K562 (cell line): ENCODE data around the gene HYOU1. TPM values are rescaled to one million over a fixed set of nuclear protein-coding genes. Genes with fewer than 3 reads are reported as not detected.
A peak's percentile ranks its signal among the peaks of the same experiment; 100 is the strongest.

ENCODE experiments used
- CHD7 ChIP-seq: fragments of 200-600 bp; sonication (generic); IDR thresholded peaks from one replicate; pipeline ENCODE4 v1.6.1; 2012; ENCODE audit warnings: mild to moderate bottlenecking, low read depth, low read length, inconsistent platforms
- ELK1 ChIP-seq: sonication (generic); formaldehyde crosslinking; IDR thresholded peaks from 2 replicates; pipeline ENCODE4 v1.8.1; 2022; ENCODE audit warnings: missing genetic modification reagents
- EP300 ChIP-seq: IDR thresholded peaks from 2 replicates; pipeline ENCODE4 v1.6.1; 2012; ENCODE audit warnings: low read length, improper control_type of control experiment
- EZH2 ChIP-seq: IDR thresholded peaks from 2 replicates; pipeline ENCODE4 v1.6.1; 2012; ENCODE audit warnings: low read depth, mild to moderate bottlenecking, inconsistent platforms, low read length, borderline replicate concordance
- HMGXB4 ChIP-seq: sonication (generic); formaldehyde crosslinking; IDR thresholded peaks from 2 replicates; pipeline ENCODE4 v1.8.1; 2023; ENCODE audit warnings: mild to moderate bottlenecking, missing genetic modification reagents
- MAFK ChIP-seq: IDR thresholded peaks from 2 replicates; pipeline ENCODE4 v1.6.1; 2011; ENCODE audit warnings: low read length, improper control_type of control experiment
- NR2C2 ChIP-seq, 2 experiments: fragments of 200-800 bp in 1 of 2; sonication (Bioruptor generic) in 1 of 2; sonication (generic) in 1 of 2; formaldehyde crosslinking in 1 of 2; IDR thresholded peaks; 2 replicates each; pipeline versions ENCODE4 v1.6.1 to v1.8.0; 2016 to 2022; ENCODE audit warnings: mild to moderate bottlenecking in 1 of 2, missing compliant biosample characterization in 1 of 2, missing genetic modification characterization in 1 of 2, missing genetic modification reagents in 1 of 2
- SNRNP70 ChIP-seq: fragments of 200-400 bp; formaldehyde crosslinking; optimal IDR thresholded peaks from 2 replicates; pipeline ENCODE3; 2017; ENCODE audit warnings: low read depth, low read length
- ZNF140 ChIP-seq: fragments of 250-450 bp; sonication (Bioruptor Pico); IDR thresholded peaks from 2 replicates; pipeline ENCODE4 v1.8.0; 2021; ENCODE audit warnings: moderate library complexity, mild to moderate bottlenecking, inconsistent platforms
- ZNF232 ChIP-seq: sonication (generic); formaldehyde crosslinking; IDR thresholded peaks from 2 replicates; pipeline ENCODE4 v1.8.0; 2022; ENCODE audit warnings: mild to moderate bottlenecking, missing genetic modification reagents
- ZNF764 ChIP-seq: fragments of 250-450 bp; sonication (Bioruptor Pico); IDR thresholded peaks from 2 replicates; pipeline ENCODE4 v1.4.0; 2020; ENCODE audit warnings: low read depth, mild to moderate bottlenecking, moderate library complexity
- polyA plus RNA-seq, 8 experiments: library from polyadenylated mRNA; depleted of rRNA in 4 of 8; stranded (reverse) in 5 of 8; unstranded in 3 of 8; fragments of >200 nt; fragmentation: Nextera tagmentation in 2 of 8; fragmentation: Illumina TruSeq in 1 of 8; extraction: Ambion mirVana in 2 of 8; extraction: Trizol in 1 of 8; gene quantifications; 2 replicates each; pipeline versions ENCODE4 v1.2.1 to v1.2.3, GENCODE V29; 2011 to 2014; ENCODE audit warnings: inconsistent platforms in 1 of 8, missing spikeins in 1 of 8
- total RNA-seq, 7 experiments: library from RNA; depleted of rRNA in 6 of 7; stranded (reverse); fragments of >200 nt in 6 of 7; fragmentation: Illumina TruSeq in 2 of 7; extraction: Trizol in 2 of 7; gene quantifications; 2 replicates each; pipeline versions ENCODE4 v1.2.1 to v1.2.3, GENCODE V29; 2011 to 2021; ENCODE audit warnings: low replicate concordance in 1 of 7
- TF ChIP-seq, protein P1 (sequence below): fragments of 250-450 bp; sonication (Bioruptor Pico); IDR thresholded peaks from 2 replicates; pipeline ENCODE4 v1.8.0; 2022; ENCODE audit warnings: moderate library complexity, mild to moderate bottlenecking, inconsistent platforms

The HYOU1 gene
- total and polyA plus RNA-seq, 9 of the 15 experiments (the other 6 are each of a cell fraction or from before 2014, with no cell fraction given) = 19.5 to 197 (median 128) TPM

DNA sequence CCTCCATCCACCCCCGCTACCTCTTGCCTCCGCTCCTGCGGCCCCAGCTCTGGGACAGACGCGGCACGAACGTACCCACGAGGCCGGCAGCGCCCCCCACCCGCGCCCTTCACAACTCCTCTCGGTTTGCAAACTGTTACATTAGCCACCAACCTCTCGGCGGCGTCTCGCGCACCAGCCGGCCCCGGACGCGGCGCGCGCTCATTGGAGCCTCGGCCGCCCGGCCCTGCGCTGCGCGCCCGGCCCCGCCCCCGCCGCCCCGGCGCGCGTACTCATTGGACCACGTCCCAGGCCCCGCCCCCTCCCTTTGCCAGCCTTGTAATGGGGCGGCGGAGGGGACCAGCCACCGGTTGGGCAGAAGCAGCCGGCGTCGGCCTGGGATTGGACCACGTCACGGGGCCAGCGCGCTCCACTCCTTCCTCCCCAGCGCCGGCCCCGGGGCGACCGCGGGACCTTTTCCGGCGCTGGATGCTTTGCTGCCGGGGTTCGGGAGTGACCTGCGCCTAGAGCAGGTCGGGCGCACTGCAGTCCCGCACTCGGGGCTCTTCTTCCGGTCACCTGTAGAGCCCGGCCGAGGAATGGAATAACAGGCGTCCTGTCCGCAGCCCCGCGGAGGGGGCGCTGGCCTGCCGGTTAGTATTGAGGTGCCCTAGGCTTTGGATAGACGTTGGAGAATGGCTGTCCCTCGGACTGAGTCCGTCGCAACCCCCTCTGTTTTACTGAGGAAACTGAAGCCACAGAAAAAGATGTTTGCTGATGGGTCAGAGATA, at the start of gene HYOU1 (continued):
- TF ChIP-seq CHD7 = no peak
- TF ChIP-seq NR2C2 (CRISPR knock-in tag; IDR thresholded peaks at IDR 0.05) = no peak
- peak; percentile 95 for TF ChIP-seq NR2C2 (tag; IDR thresholded peaks at IDR 0.05)
- TF ChIP-seq SNRNP70 = no peak
- no peak for TF ChIP-seq EZH2
- no peak for TF ChIP-seq ZNF764 (CRISPR knock-in tag)
- TF ChIP-seq MAFK = no peak
- TF ChIP-seq EP300 = no peak; the same call in 1 of the 2 replicates
- no peak for TF ChIP-seq ZNF140
- TF ChIP-seq HMGXB4 (CRISPR knock-in tag) = no peak
- no peak for TF ChIP-seq ZNF232
- TF ChIP-seq ELK1 (CRISPR knock-in tag) = no peak
- TF ChIP-seq, protein P1, sequence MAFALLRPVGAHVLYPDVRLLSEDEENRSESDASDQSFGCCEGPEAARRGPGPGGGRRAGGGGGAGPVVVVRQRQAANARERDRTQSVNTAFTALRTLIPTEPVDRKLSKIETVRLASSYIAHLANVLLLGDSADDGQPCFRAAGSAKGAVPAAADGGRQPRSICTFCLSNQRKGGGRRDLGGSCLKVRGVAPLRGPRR (CRISPR knock-in tag) = no peak
